CD4-positive, alpha-beta memory T cell (primary cell): ENCODE measurements around the gene CTDSP1. TPM values are rescaled to one million over a fixed set of nuclear protein-coding genes. Genes with fewer than 3 reads are reported as not detected.

Experiments
- CTCF ChIA-PET: fragments of 350-600 bp; sonication (Branson Sonifier 250); formaldehyde crosslinking; loops from one replicate; lab custom pipeline; 2021; ENCODE audit warnings: inconsistent platforms; ENCODE audit not compliant: partially characterized antibody; lab: Charles Lee
- POLR2A ChIA-PET: fragments of 350-600 bp; sonication (Branson Sonifier 250); formaldehyde crosslinking; loops from one replicate; lab custom pipeline; 2021; ENCODE audit not compliant: partially characterized antibody; lab: Charles Lee
- DNase-seq, 5 donors: peaks; one replicate each; pipeline versions ENCODE4 v3.0.0 to v3.0.0-alpha.2; 2020 to 2022; ENCODE audit warnings: mixed read lengths in 1 of 5
- H3K27ac ChIP-seq: one replicate; pipeline ENCODE4 v1.7.0; 2013; ENCODE audit warnings: low read depth, low read length
- H3K27me3 ChIP-seq: 2 replicates; pipeline ENCODE4 v1.7.0; 2013; ENCODE audit warnings: mild to moderate bottlenecking, low read length, moderate library complexity; ENCODE audit not compliant: insufficient read depth
- H3K36me3 ChIP-seq: 2 replicates; pipeline ENCODE4 v1.7.0; 2013; ENCODE audit warnings: mild to moderate bottlenecking, low read length, moderate library complexity; ENCODE audit not compliant: insufficient read depth
- H3K4me1 ChIP-seq: 2 replicates; pipeline ENCODE4 v1.7.0; 2013; ENCODE audit warnings: mild to moderate bottlenecking, low read length, moderate library complexity; ENCODE audit not compliant: insufficient read depth
- H3K4me3 ChIP-seq, 2 donors: one replicate each; pipeline ENCODE4 v1.7.0; 2013; ENCODE audit warnings: low read length in 2 of 2, mild to moderate bottlenecking in 1 of 2
- H3K9me3 ChIP-seq, 2 donors: one replicate each; pipeline ENCODE4 v1.7.0; 2013; ENCODE audit warnings: low read length in 2 of 2, control low read depth in 1 of 2; ENCODE audit not compliant: control insufficient read depth in 1 of 2
- H3K27ac Mint-ChIP-seq, 7 donors: one replicate each; pipeline ENCODE4 v1.8.0; 2020 to 2021; ENCODE audit warnings: mixed read lengths in 7 of 7, mild to moderate bottlenecking in 6 of 7, inconsistent platforms in 3 of 7, moderate library complexity in 3 of 7
- H3K27me3 Mint-ChIP-seq, 2 donors: one replicate each; pipeline ENCODE4 v1.8.0; 2020 to 2021; ENCODE audit warnings: mixed read lengths in 2 of 2
- H3K36me3 Mint-ChIP-seq, 2 donors: one replicate each; pipeline ENCODE4 v1.8.0; 2020 to 2021; ENCODE audit warnings: mixed read lengths in 2 of 2, inconsistent platforms in 1 of 2, mild to moderate bottlenecking in 1 of 2
- H3K4me1 Mint-ChIP-seq, 4 donors: one replicate each; pipeline ENCODE4 v1.8.0; 2020 to 2021; ENCODE audit warnings: mixed read lengths in 4 of 4, mild to moderate bottlenecking in 1 of 4
- H3K4me3 Mint-ChIP-seq, 8 donors: one replicate each; pipeline ENCODE4 v1.8.0; 2020 to 2021; ENCODE audit warnings: mixed read lengths in 8 of 8, mild to moderate bottlenecking in 7 of 8, moderate library complexity in 6 of 8, inconsistent platforms in 3 of 8
- H3K9me3 Mint-ChIP-seq, 8 donors: one replicate each; pipeline ENCODE4 v1.8.0; 2020 to 2021; ENCODE audit warnings: mixed read lengths in 8 of 8, mild to moderate bottlenecking in 5 of 8, inconsistent platforms in 3 of 8, moderate library complexity in 1 of 8
- intact Hi-C: fragments of 100-400 bp; cut with micrococcal nuclease; formaldehyde crosslinking; loops from one replicate; pipeline ENCODE4 v1.15.1; 2023
- polyA plus RNA-seq, 2 donors: library from polyadenylated mRNA; unstranded; fragments of 300-500 nt; fragmentation: Illumina TruSeq; gene quantifications; one replicate each; pipeline ENCODE4 v1.2.3, GENCODE V29; 2021
- total RNA-seq, 2 experiments: library from RNA; stranded (reverse); gene quantifications; one replicate each; pipeline ENCODE4 v1.2.3, GENCODE V29; 2021

Gene CTDSP1
- total and polyA plus RNA-seq, 4 experiments from 2014 or later = 26.4 to 183 (median 110) TPM

GRCh38 chr2:218382785-218383184 lies 16.9 kb upstream of the CTDSP1 start:
- H3K4me3 Mint-ChIP-seq = no peak overlapping the region
- ChIA-PET POLR2A (interaction anchor here (1.5 to 3.1 kb wide), 3 partner anchors 14 to 23 kb away, joined by 3 to 13 read pairs (median 4); partner anchors contain the start of gene CTDSP1), CTCF (no interaction called here)
- Histone ChIP-seq H3K27me3 (no peaks in the 10 kb centered on the region), H3K9me3 (no peaks in the 10 kb centered on the region), H3K27ac (no peak overlapping the region), H3K36me3 (no peaks in the 10 kb centered on the region), H3K4me1 (peaks cover 6% of the 10 kb centered on the region), H3K4me3 (no peak overlapping the region)
- H3K27me3 Mint-ChIP-seq = peaks cover 2 to 3% of the 10 kb centered on the region in 2 donors
- no peaks in the 10 kb centered on the region for H3K9me3 Mint-ChIP-seq
- no peak overlapping the region for H3K27ac Mint-ChIP-seq
- H3K4me1 Mint-ChIP-seq = peaks cover 2 to 11% (median 7%) of the 10 kb centered on the region in 4 donors
- intact Hi-C loops = no loop called here
- no peak for DNase-seq
- no peaks in the 10 kb centered on the region for H3K36me3 Mint-ChIP-seq

- no peak for DNase-seq
- Histone ChIP-seq H3K4me3 (no peak overlapping the region), H3K9me3 (no peaks in the 10 kb centered on the region), H3K4me1 (peaks cover 7% of the 10 kb centered on the region), H3K27me3 (no peaks in the 10 kb centered on the region), H3K27ac (no peak overlapping the region), H3K36me3 (no peaks in the 10 kb centered on the region)
- Mint-ChIP-seq H3K4me3 (no peak overlapping the region), H3K4me1 (peaks cover 2 to 11% (median 5%) of the 10 kb centered on the region in 4 donors), H3K9me3 (no peaks in the 10 kb centered on the region), H3K27me3 (peaks cover 2 to 3% of the 10 kb centered on the region in 2 donors), H3K27ac (no peak overlapping the region), H3K36me3 (no peaks in the 10 kb centered on the region)
- intact Hi-C loops = no loop called here
- POLR2A ChIA-PET = interaction anchor here (1.5 to 3.1 kb wide), 3 partner anchors 13 to 22 kb away, joined by 3 to 13 read pairs (median 4); partner anchors contain the start of gene CTDSP1
- CTCF ChIA-PET = interaction anchor here (1.0 to 1.1 kb wide), 2 partner anchors 10 to 17 kb away, joined by 3 read pairs; no protein-coding TSS in a partner anchor
These were observed 15.7 kb upstream of the CTDSP1 start for GRCh38 chr2:218383892-218384519.

- Mint-ChIP-seq H3K27me3 (peaks cover 2 to 3% of the 10 kb centered on the region in 2 donors), H3K36me3 (no peaks in the 10 kb centered on the region), H3K27ac (no peak overlapping the region), H3K4me3 (no peak overlapping the region), H3K9me3 (no peaks in the 10 kb centered on the region), H3K4me1 (peaks cover 2 to 11% (median 5%) of the 10 kb centered on the region in 4 donors)
- H3K27me3 ChIP-seq = no peaks in the 10 kb centered on the region
- intact Hi-C loops = no loop called here
- H3K9me3 ChIP-seq = no peaks in the 10 kb centered on the region
- POLR2A ChIA-PET = interaction anchor here (3.1 kb wide), 1 partner anchor 12 kb away, joined by 13 read pairs; no protein-coding TSS in a partner anchor
- H3K27ac ChIP-seq = no peak overlapping the region
- DNase-seq = no peak
- H3K4me3 ChIP-seq = no peak overlapping the region
- no peaks in the 10 kb centered on the region for H3K36me3 ChIP-seq
- CTCF ChIA-PET = interaction anchor here (0.8 to 1.7 kb wide), 2 partner anchors 11 to 29 kb away, joined by 3 to 7 read pairs; partner anchors contain the start of gene CATIP
- H3K4me1 ChIP-seq = peaks cover 7% of the 10 kb centered on the region
These were observed 14.7 kb upstream of the CTDSP1 start for GRCh38 chr2:218384975-218385374.

- H3K36me3 ChIP-seq = no peaks in the 10 kb centered on the region
- Mint-ChIP-seq H3K27ac (peak overlapping the region in 2 of 7 donors; percentile 51 to 89), H3K4me1 (peaks cover under 1 to 11% (median 4%) of the 10 kb centered on the region in 4 donors), H3K4me3 (peak overlapping the region in 2 of 8 donors; percentile 53 to 63), H3K27me3 (peaks cover 2 to 3% of the 10 kb centered on the region in 2 donors), H3K9me3 (no peaks in the 10 kb centered on the region), H3K36me3 (no peaks in the 10 kb centered on the region)
- no peak overlapping the region for H3K4me3 ChIP-seq
- no peak overlapping the region for H3K27ac ChIP-seq
- DNase-seq = no peak
- intact Hi-C loops = no loop called here
- no peaks in the 10 kb centered on the region for H3K27me3 ChIP-seq
- no peaks in the 10 kb centered on the region for H3K9me3 ChIP-seq
- CTCF ChIA-PET = interaction anchor here (1.0 kb wide), 1 partner anchor 10 kb away, joined by 3 read pairs; no protein-coding TSS in a partner anchor
- POLR2A ChIA-PET = interaction anchor here (0.8 kb wide), 1 partner anchor 9 kb away, joined by 3 read pairs; no protein-coding TSS in a partner anchor
- H3K4me1 ChIP-seq = peaks cover 7% of the 10 kb centered on the region
These were observed 12.9 kb upstream of the CTDSP1 start for GRCh38 chr2:218386505-218387368.

GRCh38 chr2:218387369-218388194 lies 12.1 kb upstream of the CTDSP1 start:
- CTCF ChIA-PET = no interaction called here
- H3K4me3 Mint-ChIP-seq = peak overlapping the region in 6 of 8 donors; percentile 34 to 64 (median 54)

GRCh38 chr2:218389333-218390150 lies 10.1 kb upstream of the CTDSP1 start:
- no peak for DNase-seq
- Mint-ChIP-seq H3K4me1 (peaks cover 4 to 20% (median 12%) of the 10 kb centered on the region in 4 donors), H3K4me3 (no peak overlapping the region), H3K9me3 (no peaks in the 10 kb centered on the region), H3K27me3 (peaks cover 2 to 3% of the 10 kb centered on the region in 2 donors), H3K36me3 (no peaks in the 10 kb centered on the region), H3K27ac (no peak overlapping the region)
- Histone ChIP-seq H3K36me3 (no peaks in the 10 kb centered on the region), H3K4me3 (no peak overlapping the region), H3K27me3 (no peaks in the 10 kb centered on the region), H3K9me3 (no peaks in the 10 kb centered on the region), H3K27ac (no peak overlapping the region), H3K4me1 (peaks cover 17% of the 10 kb centered on the region)
- POLR2A ChIA-PET = interaction anchor here (0.6 kb wide), 1 partner anchor 10 kb away, joined by 3 read pairs; no protein-coding TSS in a partner anchor
- CTCF ChIA-PET = interaction anchor here (1.4 kb wide), 1 partner anchor 87 kb away, joined by 3 read pairs; no protein-coding TSS in a partner anchor
- intact Hi-C loops = no loop called here

More at GRCh38 chr2:218387369-218388194, 12.1 kb upstream of the CTDSP1 start:
- Mint-ChIP-seq H3K36me3 (no peaks in the 10 kb centered on the region), H3K27me3 (peaks cover 2 to 3% of the 10 kb centered on the region in 2 donors), H3K9me3 (no peaks in the 10 kb centered on the region), H3K4me1 (peaks cover 0 to 11% (median 4%) of the 10 kb centered on the region in 4 donors), H3K27ac (peak overlapping the region in 2 of 7 donors; percentile 51 to 89)
- Histone ChIP-seq H3K27me3 (no peaks in the 10 kb centered on the region), H3K4me1 (peaks cover 7% of the 10 kb centered on the region), H3K36me3 (no peaks in the 10 kb centered on the region), H3K9me3 (no peaks in the 10 kb centered on the region), H3K4me3 (no peak overlapping the region), H3K27ac (no peak overlapping the region)
- intact Hi-C loops = no loop called here
- POLR2A ChIA-PET = interaction anchor here (0.8 kb wide), 1 partner anchor 8 kb away, joined by 3 read pairs; no protein-coding TSS in a partner anchor
- peak in 2 of 5 donors; percentile 30 to 59 for DNase-seq
